ENCODE results near the gene WDR41.
"Not testable (repeated sequence)": the region's sequence is repeated elsewhere in the genome, so short reads cannot be mapped to it uniquely, and the experiment has no call there.

The WDR41 gene

DNA sequence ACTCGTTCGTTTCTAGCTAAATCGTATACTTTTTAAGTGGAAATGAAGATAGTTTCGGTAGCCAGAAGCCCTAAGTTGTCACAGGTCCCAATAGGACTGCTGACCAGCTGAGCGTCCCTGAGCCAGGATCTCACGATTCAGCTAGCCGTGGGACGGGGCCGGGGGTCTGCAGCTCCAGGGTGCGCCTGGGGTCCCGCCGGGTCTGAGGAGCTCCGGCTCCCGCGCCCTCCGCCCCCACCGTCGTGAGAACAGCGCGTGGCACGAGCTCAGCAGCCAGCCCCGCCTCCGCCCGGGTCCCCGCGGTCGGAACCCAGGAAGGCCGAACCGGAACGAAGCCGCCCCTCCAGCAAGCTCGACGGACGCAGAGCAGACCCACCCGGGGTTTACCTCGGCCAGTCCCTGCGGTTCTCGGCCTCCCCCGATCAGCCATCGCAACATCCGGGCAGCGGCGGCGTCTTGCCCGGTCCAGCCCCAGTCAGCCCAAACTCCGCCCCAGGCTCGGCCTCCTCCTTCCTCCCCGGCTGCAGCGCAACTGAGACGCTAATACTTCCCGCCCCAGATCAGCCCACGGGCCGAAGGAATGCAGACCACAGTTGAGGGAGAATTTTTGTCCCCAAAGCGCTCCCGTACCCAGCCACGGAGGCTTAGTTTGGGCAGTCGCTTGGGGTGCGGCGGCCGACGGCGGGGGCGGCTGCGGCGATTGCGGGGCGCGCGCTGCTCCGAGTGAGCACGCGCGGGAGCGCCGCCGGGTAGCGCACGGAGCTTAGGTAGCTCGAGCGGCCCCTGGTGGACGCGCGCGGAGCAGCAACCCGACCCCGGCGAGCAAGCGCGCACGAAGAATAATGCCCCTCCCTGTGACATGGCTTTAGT, at the start of gene WDR41:
Gene WDR41 (minus strand): TSS at position 534 of the 870 bp plus-strand sequence. CDS start 96 bp downstream, at position 438.
- DNase-seq = peak; percentile 87

- no peak for DNase-seq
These were observed 39.2 kb upstream of the WDR41 start for GRCh38 chr5:77531297-77531696.

- peak; percentile 17 for DNase-seq
These were observed 26.2 kb upstream of the WDR41 start for GRCh38 chr5:77518304-77518703.

DNA sequence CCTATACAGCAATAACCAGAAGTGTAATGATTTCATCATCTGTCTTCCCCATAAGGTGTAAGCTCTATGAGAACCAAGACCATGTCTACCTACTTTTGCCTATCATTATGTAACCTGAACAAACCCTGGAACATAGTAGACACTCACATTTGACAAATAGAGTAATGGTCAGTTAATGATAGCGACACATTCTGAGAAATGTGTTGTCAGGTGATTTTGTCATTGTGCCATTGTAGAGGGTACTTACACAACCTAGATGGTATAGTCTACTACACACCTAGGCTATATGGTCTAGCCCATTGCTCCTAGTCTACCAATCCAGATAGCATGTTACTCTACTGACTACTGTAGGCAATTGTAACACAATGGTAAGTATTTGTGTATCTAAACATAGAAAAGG, 22.3 kb upstream of the WDR41 start:
- DNase-seq = no peak

DNA sequence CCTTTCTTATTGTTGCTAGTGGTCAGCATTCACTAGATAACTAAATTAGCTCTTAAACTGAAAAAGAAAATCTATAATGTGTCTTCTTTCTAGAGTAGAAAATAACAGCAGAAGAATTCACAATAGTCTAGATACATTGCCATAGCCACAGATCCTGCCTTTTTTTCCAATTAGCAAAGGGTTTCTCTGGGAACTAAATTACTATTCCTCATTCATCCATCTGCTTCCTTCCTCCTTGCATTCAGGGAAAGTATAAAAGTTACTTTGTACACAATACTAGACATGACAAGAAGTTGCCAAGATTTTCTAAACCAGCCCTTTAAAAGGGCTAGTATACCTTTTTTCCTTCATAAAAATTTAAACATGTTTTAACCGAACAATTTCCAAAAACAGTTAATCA, 21.2 kb upstream of the WDR41 start:
- DNase-seq = no peak

GRCh38 chr5:77501132-77501531, 9.0 kb upstream of the WDR41 start:
- not testable (repeated sequence) for DNase-seq

DNA sequence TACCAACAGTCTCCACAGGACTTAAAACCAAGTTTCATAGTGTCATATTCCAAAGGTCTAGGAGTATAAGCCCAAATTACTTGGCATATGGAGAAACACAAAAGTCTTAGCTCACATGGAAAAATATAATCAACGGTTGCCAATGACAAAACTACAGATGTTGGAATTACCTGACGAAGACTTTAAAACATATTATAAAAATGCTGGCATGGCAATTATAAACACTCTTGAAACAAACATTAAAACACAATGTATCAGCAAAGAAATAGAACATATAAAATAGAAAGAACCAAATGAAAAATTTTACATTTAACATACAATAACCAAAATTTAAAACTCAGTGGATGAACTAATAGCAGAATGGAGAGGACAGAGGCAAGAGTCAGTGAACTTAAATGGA, 7.9 kb upstream of the WDR41 start:
- DNase-seq = no peak

DNA sequence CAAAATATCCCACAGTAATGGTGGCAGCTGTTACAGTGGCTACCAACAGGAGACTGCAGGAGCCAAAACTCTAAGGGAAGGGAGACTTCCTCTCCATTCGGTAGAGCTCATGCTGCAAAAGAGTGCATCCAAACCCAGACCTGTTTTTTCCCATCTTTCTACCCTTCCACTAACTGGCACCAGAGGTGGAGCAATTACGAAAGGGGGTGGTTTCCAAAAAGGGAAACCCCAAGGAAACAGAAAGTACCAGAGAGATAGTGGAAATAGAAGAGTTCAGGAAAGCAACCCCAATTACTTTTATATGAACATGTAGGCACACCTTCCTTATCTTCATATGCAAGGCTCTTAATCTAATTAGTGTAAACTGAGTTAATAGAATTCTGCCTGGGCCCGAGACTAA, 7.3 kb upstream of the WDR41 start:
- no peak for DNase-seq

- no peak for DNase-seq
These were observed 6.8 kb upstream of the WDR41 start for GRCh38 chr5:77498952-77499351.

DNA sequence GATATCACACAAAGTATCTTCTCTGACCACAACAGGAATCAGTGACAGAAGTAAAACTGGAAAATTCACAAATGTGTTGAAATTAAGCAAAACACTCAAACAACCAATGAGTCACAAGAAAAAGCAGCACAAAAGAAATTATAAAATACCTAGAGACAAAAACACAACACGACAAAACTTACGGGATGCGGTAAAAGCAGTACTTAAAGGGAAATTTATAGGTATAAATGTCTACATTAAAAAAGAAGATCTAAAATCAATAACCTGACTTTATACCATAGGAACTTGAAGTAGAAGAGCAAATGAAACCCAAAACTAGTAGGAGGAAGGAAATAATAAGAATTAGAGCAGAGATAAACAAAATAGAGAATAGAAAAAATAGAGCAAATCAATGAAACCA, 2.8 kb upstream of the WDR41 start:
- DNase-seq = no peak

DNA sequence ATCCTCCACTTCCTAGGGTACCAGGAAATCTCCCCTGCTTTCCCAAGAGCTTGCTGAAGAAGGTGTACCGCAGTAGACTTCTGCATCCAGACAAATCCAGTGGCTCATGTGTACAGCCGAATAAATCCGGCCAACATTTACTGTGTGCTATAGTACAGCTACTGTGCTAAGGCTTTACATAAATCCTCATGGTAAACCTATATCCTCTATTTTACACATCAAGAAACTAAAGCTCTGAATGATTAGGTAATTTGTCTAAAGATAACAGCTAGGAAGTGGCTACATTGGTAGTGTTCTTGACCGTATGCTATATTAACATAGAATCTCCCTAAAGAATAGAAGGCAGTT, 511 bp upstream of the WDR41 start:
- DNase-seq = no peak

- not testable (repeated sequence) for DNase-seq
These were observed 1.3 kb downstream of the WDR41 start for GRCh38 chr5:77490741-77491344.

- DNase-seq = no peak
These were observed 5.7 kb downstream of the WDR41 start for GRCh38 chr5:77486344-77486962.

DNA sequence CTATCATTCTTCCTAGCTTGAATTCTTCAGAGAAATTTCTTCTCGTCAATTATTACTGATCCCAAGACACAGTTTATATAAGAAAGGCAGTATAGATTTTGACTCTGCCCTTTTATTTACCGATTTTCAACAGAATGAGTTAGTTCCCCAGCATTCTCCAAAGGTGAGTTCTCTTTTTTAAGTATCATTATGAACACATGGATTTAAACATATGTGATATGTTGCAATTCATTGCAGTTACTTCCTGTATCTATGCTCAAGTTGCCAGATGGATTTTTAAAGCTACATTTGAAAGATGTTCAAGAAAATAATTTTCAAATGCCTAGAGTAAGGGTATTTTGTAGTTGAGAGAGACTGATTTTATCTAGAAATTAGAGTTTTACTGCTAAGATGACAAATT, 8.4 kb downstream of the WDR41 start:
- no peak for DNase-seq

GRCh38 chr5:77475041-77475440, 17.1 kb downstream of the WDR41 start:
- DNase-seq = not testable (repeated sequence)

DNA sequence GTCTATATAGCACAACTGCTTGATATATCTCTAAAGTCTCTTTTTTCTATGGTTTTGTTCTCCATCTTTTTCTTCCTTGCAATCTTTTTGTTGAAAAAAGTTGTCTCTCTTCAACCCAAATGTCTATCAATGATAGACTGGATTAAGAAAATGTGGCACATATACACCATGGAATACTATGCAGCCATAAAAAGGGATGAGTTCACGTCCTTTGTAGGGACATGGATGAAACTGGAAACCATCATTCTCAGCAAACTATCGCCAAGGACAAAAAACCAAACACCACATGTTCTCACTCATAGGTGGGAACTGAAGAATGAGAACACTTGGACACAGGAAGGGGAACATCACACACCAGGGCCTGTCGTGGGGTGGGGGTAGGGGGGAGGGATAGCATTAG, 23.2 kb downstream of the WDR41 start:
- not testable (repeated sequence) for DNase-seq

GRCh38 chr5:77463905-77464304, 28.2 kb downstream of the WDR41 start:
- DNase-seq = no peak

DNA sequence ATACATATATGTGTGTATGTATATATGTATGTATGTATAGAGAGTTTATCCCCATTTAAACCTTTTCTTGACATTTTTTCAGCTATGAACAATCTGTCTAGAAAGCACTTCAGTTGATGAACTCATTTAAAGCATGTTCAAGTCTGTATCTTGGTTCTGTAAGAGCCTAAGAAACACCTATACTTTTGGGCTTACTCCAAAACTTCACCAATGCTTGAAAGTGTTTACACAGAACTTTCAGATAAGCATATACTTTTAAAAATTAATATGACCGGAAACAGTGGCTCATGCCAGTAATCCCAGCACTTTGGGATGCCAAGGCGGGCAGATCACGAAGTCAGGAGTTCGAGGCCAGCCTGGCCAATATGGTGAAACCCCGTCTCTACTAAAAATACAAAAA, 30.8 kb downstream of the WDR41 start:
- no peak for DNase-seq

- DNase-seq = no peak
These were observed 38.0 kb downstream of the WDR41 start for GRCh38 chr5:77454123-77454522.

- no peak for DNase-seq
These were observed 39.8 kb downstream of the WDR41 start for GRCh38 chr5:77452351-77452750.

- no peak for DNase-seq
These were observed 42.1 kb downstream of the WDR41 start for GRCh38 chr5:77449981-77450380.

- no peak for DNase-seq
These were observed 42.8 kb downstream of the WDR41 start for GRCh38 chr5:77449277-77449676.

GRCh38 chr5:77448831-77449230, 43.3 kb downstream of the WDR41 start:
- no peak for DNase-seq

DNA sequence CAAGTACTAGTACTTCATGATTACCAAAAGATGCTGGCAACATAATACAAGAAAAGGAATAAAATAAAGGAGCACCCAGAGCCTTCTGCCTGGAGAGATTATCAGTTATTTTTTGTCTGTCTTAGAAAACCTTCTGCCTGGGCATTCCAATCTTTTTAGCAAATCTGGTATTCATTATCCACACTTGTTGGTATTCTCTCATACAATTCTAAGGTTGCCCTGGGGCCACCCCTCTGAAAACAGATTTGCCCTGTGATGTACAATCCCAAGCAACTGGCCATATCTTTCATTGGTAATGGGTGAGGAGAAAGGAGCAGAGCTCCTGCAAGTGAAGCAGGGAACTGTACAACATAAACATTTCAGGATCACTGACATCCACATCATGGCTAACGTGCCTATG, 47.8 kb downstream of the WDR41 start:
- no peak for DNase-seq

All from NCI-H345 (cell line).